SK-N-SH (cell line): ENCODE data around the gene EPHA5.

Source experiments
- EP300 ChIP-seq, 2 experiments: IDR thresholded peaks; 2 replicates each; pipeline versions ENCODE4 v1.4.0 to v1.6.1; 2012; ENCODE audit warnings: borderline replicate concordance in 1 of 2, low read depth in 1 of 2, low read length in 1 of 2
- EZH2phosphoT487 ChIP-seq: fragments of 200-600 bp; sonication (generic); IDR thresholded peaks from 2 replicates; pipeline ENCODE4 v1.6.1; 2017; ENCODE audit warnings: low read depth, mixed run types, mild to moderate bottlenecking, antibody characterized with exemption, moderate library complexity, borderline replicate concordance
- GABPA ChIP-seq: IDR thresholded peaks from 2 replicates; pipeline ENCODE4 v1.4.0; 2012; ENCODE audit warnings: low read depth, mild to moderate bottlenecking
- MAX ChIP-seq: IDR thresholded peaks from 2 replicates; pipeline ENCODE4 v1.4.0; 2012; ENCODE audit warnings: low read depth
- POLR2AphosphoS5 ChIP-seq: IDR thresholded peaks from 2 replicates; pipeline ENCODE4 v1.6.1; 2012; ENCODE audit warnings: low read depth, low read length
- TAF1 ChIP-seq: IDR thresholded peaks from 2 replicates; pipeline ENCODE4 v1.6.1; 2012; ENCODE audit warnings: low read depth, mild to moderate bottlenecking, low read length, moderate library complexity, borderline replicate concordance
- TCF12 ChIP-seq: IDR thresholded peaks from 2 replicates; pipeline ENCODE4 v1.4.0; 2012
- TF ChIP-seq, protein P1 (sequence below): IDR thresholded peaks from 2 replicates; pipeline ENCODE4 v1.6.1; 2012; ENCODE audit warnings: mild to moderate bottlenecking, low read depth, low read length, moderate library complexity
- TF ChIP-seq, protein P2 (sequence below): fragments of 200-600 bp; sonication (generic); IDR thresholded peaks from 2 replicates; pipeline ENCODE4 v1.6.1; 2017; ENCODE audit warnings: antibody characterized with exemption, mild to moderate bottlenecking, moderate library complexity
- TF ChIP-seq, protein P3 (sequence below): IDR thresholded peaks from 2 replicates; pipeline ENCODE4; 2012

GRCh38 chr4:65399084-65399483 is 271.2 kb downstream of the EPHA5 start:
- TF ChIP-seq, protein P1, sequence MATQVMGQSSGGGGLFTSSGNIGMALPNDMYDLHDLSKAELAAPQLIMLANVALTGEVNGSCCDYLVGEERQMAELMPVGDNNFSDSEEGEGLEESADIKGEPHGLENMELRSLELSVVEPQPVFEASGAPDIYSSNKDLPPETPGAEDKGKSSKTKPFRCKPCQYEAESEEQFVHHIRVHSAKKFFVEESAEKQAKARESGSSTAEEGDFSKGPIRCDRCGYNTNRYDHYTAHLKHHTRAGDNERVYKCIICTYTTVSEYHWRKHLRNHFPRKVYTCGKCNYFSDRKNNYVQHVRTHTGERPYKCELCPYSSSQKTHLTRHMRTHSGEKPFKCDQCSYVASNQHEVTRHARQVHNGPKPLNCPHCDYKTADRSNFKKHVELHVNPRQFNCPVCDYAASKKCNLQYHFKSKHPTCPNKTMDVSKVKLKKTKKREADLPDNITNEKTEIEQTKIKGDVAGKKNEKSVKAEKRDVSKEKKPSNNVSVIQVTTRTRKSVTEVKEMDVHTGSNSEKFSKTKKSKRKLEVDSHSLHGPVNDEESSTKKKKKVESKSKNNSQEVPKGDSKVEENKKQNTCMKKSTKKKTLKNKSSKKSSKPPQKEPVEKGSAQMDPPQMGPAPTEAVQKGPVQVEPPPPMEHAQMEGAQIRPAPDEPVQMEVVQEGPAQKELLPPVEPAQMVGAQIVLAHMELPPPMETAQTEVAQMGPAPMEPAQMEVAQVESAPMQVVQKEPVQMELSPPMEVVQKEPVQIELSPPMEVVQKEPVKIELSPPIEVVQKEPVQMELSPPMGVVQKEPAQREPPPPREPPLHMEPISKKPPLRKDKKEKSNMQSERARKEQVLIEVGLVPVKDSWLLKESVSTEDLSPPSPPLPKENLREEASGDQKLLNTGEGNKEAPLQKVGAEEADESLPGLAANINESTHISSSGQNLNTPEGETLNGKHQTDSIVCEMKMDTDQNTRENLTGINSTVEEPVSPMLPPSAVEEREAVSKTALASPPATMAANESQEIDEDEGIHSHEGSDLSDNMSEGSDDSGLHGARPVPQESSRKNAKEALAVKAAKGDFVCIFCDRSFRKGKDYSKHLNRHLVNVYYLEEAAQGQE = no peak
- TF ChIP-seq, protein P2, sequence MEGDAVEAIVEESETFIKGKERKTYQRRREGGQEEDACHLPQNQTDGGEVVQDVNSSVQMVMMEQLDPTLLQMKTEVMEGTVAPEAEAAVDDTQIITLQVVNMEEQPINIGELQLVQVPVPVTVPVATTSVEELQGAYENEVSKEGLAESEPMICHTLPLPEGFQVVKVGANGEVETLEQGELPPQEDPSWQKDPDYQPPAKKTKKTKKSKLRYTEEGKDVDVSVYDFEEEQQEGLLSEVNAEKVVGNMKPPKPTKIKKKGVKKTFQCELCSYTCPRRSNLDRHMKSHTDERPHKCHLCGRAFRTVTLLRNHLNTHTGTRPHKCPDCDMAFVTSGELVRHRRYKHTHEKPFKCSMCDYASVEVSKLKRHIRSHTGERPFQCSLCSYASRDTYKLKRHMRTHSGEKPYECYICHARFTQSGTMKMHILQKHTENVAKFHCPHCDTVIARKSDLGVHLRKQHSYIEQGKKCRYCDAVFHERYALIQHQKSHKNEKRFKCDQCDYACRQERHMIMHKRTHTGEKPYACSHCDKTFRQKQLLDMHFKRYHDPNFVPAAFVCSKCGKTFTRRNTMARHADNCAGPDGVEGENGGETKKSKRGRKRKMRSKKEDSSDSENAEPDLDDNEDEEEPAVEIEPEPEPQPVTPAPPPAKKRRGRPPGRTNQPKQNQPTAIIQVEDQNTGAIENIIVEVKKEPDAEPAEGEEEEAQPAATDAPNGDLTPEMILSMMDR = no peak
- no peak for TF ChIP-seq MAX
- no peak for TF ChIP-seq TCF12
- TF ChIP-seq, protein P3, sequence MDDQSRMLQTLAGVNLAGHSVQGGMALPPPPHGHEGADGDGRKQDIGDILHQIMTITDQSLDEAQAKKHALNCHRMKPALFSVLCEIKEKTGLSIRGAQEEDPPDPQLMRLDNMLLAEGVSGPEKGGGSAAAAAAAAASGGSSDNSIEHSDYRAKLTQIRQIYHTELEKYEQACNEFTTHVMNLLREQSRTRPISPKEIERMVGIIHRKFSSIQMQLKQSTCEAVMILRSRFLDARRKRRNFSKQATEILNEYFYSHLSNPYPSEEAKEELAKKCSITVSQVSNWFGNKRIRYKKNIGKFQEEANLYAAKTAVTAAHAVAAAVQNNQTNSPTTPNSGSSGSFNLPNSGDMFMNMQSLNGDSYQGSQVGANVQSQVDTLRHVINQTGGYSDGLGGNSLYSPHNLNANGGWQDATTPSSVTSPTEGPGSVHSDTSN = no peak
- no peak for TF ChIP-seq EZH2phosphoT487
- TF ChIP-seq TAF1 = no peak
- TF ChIP-seq GABPA = no peak
- TF ChIP-seq POLR2AphosphoS5 = no peak
- no peak for TF ChIP-seq EP300 (IDR thresholded peaks at IDR 0.05; ENCODE audit: borderline replicate concordance in 1 of 2, low read depth in 1 of 2, low read length in 1 of 2)
